Measurements from ENCODE around the gene LPIN1. TPM values are rescaled to one million over a fixed set of nuclear protein-coding genes. Genes with fewer than 3 reads are reported as not detected.
"Not testable (repeated sequence)": the region's sequence is repeated elsewhere in the genome, so short reads cannot be mapped to it uniquely, and the experiment has no call there.

The LPIN1 gene
- polyA plus RNA-seq, 3 donors = 18.0 to 19.7 (median 18.7) TPM

- DNase-seq (ENCODE audit: low read depth in 3 of 3, low spot score in 2 of 3) = no peak
Observed at GRCh38 chr2:11828933-11829323, 82.5 kb downstream of the LPIN1 start.

GRCh38 chr2:11829324-11829946, 83.0 kb downstream of the LPIN1 start:
- peak; percentile 38 to 61 (median 47) for DNase-seq (ENCODE audit: low read depth in 3 of 3, low spot score in 2 of 3)

- peak; percentile 72 to 83 (median 74) for DNase-seq (ENCODE audit: low read depth in 3 of 3, low spot score in 2 of 3)
Observed at GRCh38 chr2:11829947-11830707, 83.7 kb downstream of the LPIN1 start.

- peak in 1 of 3 donors; percentile 13 for DNase-seq (ENCODE audit: low read depth in 3 of 3, low spot score in 2 of 3)
Observed at GRCh38 chr2:11830708-11831301, 84.4 kb downstream of the LPIN1 start.

DNA sequence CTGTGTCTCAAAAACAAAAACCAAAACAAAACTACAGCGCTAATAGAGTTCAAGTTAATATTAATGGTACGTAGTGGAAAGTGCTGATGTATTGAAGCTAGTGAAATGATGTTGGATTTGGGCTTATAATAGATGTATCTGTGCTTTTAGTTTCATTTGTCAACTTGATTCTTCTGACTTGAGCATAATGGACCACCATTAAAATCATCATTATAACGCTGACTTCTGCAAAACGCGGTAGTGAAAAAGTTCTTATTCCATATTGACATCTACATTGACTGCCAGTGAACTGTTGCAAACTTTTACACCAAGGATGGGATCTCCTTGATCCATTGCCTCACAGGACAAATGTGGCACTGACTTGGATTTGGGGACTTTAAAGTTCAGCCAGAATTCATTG, 85.0 kb downstream of the LPIN1 start:
- DNase-seq (ENCODE audit: low read depth in 3 of 3, low spot score in 2 of 3) = no peak

- no peak for DNase-seq (ENCODE audit: low read depth in 3 of 3, low spot score in 2 of 3)
Observed at GRCh38 chr2:11832531-11832930, 86.1 kb downstream of the LPIN1 start.

DNA sequence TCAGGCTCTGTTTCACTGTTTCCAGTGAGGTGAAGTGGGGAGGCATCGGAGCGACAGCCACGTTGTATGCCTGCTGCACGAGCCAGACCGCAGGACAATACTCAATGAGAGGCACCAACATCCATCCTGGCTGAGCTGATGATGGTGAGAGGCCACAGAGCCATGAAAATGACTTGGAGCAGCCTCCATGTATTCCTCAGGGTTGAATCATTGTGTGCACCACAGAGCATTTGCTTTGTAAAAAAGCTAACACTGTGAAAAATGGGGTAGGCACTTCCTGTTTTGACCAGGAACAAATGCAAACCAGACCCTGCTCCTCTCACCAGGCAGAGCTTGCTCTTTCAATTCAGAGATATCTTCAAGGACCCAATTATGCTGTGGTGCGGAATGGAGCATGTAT, 87.2 kb downstream of the LPIN1 start:
- no peak for DNase-seq (ENCODE audit: low read depth in 3 of 3, low spot score in 2 of 3)

DNA sequence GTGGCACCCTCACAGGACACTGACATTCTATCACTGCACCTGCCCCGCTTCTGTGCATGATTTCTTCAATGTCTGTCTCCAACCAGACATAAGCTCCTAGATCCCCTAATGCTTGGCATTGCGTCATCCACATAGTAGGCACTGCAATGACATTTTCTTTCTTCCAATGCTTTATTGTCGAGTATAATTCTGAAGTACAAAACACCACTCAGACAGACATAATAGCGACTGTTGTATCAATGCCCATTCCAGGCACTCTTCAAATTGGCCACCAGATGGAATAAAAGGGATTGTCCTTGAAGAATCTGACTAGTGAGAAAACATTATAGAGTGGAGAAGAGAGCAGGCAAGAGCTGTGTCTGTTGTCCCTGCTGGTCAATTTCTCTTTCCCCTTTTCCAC, 89.0 kb downstream of the LPIN1 start:
- DNase-seq (ENCODE audit: low read depth in 3 of 3, low spot score in 2 of 3) = no peak

DNA sequence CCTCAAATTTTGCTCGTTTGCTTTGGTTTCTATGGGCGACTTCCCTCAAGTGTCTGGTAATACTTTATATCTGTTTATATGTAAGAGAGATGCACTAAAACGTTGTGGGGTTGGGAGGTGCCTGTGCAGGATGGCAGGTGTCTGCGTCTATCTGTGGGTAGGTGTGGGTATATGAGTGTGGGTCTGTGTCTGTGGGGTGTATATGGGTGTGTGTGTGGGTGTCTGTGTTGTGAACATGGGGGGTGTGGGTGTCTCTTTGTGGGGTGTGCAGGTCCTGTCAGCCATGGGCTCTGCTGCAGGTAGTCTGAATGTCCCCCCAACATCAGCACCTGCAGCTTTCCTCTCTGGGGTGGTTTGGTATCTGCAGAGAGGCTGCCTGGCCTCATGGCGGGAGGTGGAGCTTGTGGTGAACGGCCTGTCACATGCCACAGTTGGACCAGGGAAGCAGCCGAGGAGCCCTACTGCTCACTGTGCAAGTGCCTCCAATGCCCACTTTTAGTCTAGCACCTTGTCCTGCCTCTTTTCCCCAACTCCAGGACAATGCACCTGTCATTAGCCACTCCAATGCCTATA, 90.3 kb downstream of the LPIN1 start:
- DNase-seq (ENCODE audit: low read depth in 3 of 3, low spot score in 2 of 3) = no peak

DNA sequence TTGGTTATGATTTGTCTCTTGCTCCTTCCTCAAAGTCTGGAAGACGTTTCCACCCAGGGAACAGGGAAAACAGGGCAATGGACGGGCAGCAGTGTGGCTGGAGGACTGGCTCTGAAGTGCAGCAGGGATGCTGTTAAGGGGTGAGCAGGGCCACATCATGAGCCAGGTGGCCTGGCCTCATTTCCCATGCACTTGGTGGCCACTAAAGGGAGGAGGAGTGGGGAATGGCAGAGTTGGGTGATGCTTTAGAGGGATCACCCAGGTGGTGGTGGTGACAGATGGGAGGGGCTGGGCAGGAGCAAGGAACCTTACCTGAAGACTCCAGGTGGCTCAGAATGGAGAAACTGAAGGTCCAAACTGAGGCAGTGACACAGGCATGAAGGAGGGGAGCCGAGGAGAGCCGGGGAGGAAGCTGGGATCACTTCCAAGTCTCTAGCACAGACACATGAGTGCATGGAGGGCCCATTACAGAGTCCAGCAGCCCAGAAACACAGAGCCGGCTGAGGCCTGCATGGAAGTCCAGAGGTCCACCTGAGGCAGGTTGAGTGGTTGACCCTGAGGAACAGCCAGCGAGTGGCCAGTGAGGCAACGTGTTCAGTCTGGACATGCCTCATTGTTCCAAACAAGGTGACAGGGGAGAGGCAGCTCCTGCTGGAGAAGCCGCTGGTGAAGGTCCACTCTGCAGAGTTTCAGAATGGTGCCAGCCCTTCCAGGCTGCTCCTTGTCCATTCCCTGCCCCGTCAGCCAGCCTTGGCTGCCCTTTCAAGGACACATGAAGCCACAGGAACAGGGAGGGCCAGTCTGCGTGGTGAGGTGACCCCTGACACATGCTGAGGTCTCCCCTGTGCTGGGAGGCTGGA, 91.7 kb downstream of the LPIN1 start:
- DNase-seq (ENCODE audit: low read depth in 3 of 3, low spot score in 2 of 3) = no peak

- DNase-seq (ENCODE audit: low read depth in 3 of 3, low spot score in 2 of 3) = no peak
Observed at GRCh38 chr2:11839916-11840315, 93.5 kb downstream of the LPIN1 start.

GRCh38 chr2:11842336-11842735, 95.9 kb downstream of the LPIN1 start:
- DNase-seq (ENCODE audit: low read depth in 3 of 3, low spot score in 2 of 3) = no peak

DNA sequence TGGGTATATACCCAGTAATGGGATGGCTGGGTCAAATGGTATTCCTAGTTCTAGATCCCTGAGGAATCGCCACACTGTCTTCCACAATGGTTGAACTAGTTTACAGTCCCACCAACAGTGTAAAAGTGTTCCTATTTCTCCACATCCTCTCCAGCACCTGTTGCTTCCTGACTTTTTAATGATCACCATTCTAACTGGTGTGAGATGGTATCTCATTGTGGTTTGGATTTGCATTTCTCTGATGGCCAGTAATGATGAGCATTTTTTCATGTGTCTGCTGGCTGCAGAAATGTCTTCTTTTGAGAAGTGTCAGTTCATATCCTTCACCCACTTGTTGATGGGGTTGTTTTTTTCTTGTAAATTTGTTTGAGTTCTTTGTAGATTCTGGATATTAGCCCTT, 98.4 kb downstream of the LPIN1 start:
- not testable (repeated sequence) for DNase-seq (ENCODE audit: low read depth in 3 of 3, low spot score in 2 of 3)

DNA sequence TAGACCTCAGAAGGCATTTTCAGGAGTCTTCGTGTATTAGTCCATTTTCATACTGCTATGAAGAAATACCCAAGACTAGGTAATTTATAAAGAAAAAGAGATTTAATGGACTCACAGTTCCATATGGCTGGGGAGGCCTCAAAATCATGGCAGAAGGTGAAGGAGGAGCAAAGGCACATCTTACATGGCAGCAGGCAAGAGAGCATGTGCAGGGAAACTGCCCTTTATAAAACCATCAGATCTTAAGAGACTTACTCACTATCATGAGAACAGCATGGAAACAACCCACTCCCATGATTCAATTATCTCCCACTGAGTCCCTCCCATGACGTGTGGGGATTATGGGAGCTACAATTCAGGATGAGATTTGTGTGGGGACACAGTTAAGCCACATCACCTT, 101.5 kb downstream of the LPIN1 start:
- DNase-seq (ENCODE audit: low read depth in 3 of 3, low spot score in 2 of 3) = not testable (repeated sequence)

GRCh38 chr2:11850082-11850481, 103.7 kb downstream of the LPIN1 start:
- no peak for DNase-seq (ENCODE audit: low read depth in 3 of 3, low spot score in 2 of 3)

GRCh38 chr2:11852526-11853196, 106.2 kb downstream of the LPIN1 start:
- no peak for DNase-seq (ENCODE audit: low read depth in 3 of 3, low spot score in 2 of 3)

DNA sequence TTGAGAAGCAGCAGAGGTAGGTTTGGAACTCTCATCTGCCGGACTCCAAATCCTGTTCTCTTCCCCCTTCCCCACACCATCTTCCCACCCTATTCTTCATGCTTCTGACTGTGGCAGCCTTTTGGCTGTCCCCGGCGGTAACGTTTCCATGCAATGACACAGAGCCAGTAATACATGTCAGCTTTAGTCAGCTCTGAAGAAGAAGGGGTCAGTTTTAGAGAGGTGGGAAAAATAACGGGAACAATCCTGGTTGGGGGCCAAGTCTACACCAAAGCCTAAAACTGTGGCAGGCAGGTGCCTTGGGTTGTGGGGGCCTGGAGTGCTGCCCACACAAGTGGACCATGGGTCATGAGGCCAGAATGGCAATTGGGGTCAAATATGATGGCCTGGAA, 106.8 kb downstream of the LPIN1 start:
- DNase-seq (ENCODE audit: low read depth in 3 of 3, low spot score in 2 of 3) = no peak

GRCh38 chr2:11855064-11855760, 108.8 kb downstream of the LPIN1 start:
- DNase-seq (ENCODE audit: low read depth in 3 of 3, low spot score in 2 of 3) = no peak

DNA sequence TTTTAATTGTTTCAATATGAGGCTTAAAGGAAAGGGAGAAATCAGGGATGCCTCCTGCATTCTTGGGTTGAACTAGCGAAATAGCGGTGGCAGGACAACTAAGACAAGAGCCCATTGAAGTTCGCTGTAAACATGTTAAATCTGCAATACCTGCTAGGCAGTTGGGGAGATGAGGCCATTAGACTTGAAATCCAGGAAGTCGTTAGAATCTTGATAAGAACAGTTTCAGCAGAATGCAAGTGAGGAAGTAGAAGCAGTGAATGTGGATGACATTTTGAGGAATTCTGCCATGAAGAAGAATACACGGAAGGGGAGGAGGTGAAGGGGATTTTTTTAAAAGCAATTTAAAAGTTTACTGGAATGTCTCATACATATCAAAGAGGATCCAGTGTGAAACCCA, 109.7 kb downstream of the LPIN1 start:
- no peak for DNase-seq (ENCODE audit: low read depth in 3 of 3, low spot score in 2 of 3)

DNA sequence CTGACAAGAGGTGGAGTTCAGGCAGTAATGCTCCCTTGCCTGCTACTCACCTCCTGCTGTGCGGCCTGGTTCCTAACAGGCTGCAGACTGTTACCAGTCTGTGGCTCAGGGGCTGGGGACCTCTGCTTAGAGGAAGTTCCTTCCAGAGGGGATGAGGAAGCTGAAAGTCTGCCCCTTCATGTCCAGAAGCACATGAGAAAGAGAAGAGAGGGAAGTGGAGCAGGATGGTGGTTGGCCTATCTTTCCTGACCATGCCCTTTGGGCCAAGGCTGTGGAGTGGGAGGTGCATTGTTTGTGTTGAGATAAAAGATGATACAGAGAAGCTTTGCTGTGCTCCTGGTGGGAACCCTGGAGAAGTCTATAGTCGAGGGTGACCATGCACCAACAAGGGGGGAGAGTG, 112.5 kb downstream of the LPIN1 start:
- no peak for DNase-seq (ENCODE audit: low read depth in 3 of 3, low spot score in 2 of 3)

All from right renal cortex interstitium (tissue), 3 donors.